GM21367 (cell line): ENCODE measurements around the gene KIR2DL3.
"Not testable (repeated sequence)": the region's sequence is repeated elsewhere in the genome, so short reads cannot be mapped to it uniquely, and the experiment has no call there.

Experiments
- ATAC-seq: cut with Tn5 transposase; IDR thresholded peaks from one replicate; pipeline ENCODE4 v1.9.1; 2021; ENCODE audit not compliant: unreplicated experiment

Gene KIR2DL3

GRCh38 chr19:54741950-54742349, 3.6 kb downstream of the KIR2DL3 start:
- not testable (repeated sequence) for ATAC-seq

- not testable (repeated sequence) for ATAC-seq
These were observed 5.8 kb downstream of the KIR2DL3 start for GRCh38 chr19:54744080-54744479.

- ATAC-seq = not testable (repeated sequence)
These were observed 9.5 kb downstream of the KIR2DL3 start for GRCh38 chr19:54747614-54748322.

- not testable (repeated sequence) for ATAC-seq
These were observed 12.0 kb downstream of the KIR2DL3 start for GRCh38 chr19:54750276-54750675.

GRCh38 chr19:54756204-54757110, 18.1 kb downstream of the KIR2DL3 start:
- not testable (repeated sequence) for ATAC-seq

GRCh38 chr19:54758577-54758976, 20.3 kb downstream of the KIR2DL3 start:
- not testable (repeated sequence) for ATAC-seq

- ATAC-seq = not testable (repeated sequence)
These were observed 25.9 kb downstream of the KIR2DL3 start for GRCh38 chr19:54764219-54764618.

- not testable (repeated sequence) for ATAC-seq
These were observed 28.2 kb downstream of the KIR2DL3 start for GRCh38 chr19:54766464-54766863.

- not testable (repeated sequence) for ATAC-seq
These were observed 31.3 kb downstream of the KIR2DL3 start, which contains the start of gene KIR2DL1 for GRCh38 chr19:54769646-54770045. Gene KIR2DL1 (plus strand): TSS chr19:54769793. CDS start chr19:54769851, 58 bp downstream.

- not testable (repeated sequence) for ATAC-seq
These were observed 32.2 kb downstream of the KIR2DL3 start for GRCh38 chr19:54770511-54770910.

GRCh38 chr19:54771018-54771960, 33.0 kb downstream of the KIR2DL3 start:
- ATAC-seq = not testable (repeated sequence)

GRCh38 chr19:54772666-54773065, 34.4 kb downstream of the KIR2DL3 start:
- not testable (repeated sequence) for ATAC-seq

GRCh38 chr19:54775095-54775815, 36.9 kb downstream of the KIR2DL3 start:
- not testable (repeated sequence) for ATAC-seq

GRCh38 chr19:54775830-54776229, 37.5 kb downstream of the KIR2DL3 start:
- not testable (repeated sequence) for ATAC-seq

GRCh38 chr19:54777851-54778250, 39.5 kb downstream of the KIR2DL3 start:
- ATAC-seq = not testable (repeated sequence)

- not testable (repeated sequence) for ATAC-seq
These were observed 40.6 kb downstream of the KIR2DL3 start for GRCh38 chr19:54778896-54779295.

- not testable (repeated sequence) for ATAC-seq
These were observed 44.6 kb downstream of the KIR2DL3 start for GRCh38 chr19:54782916-54783315.

- ATAC-seq = not testable (repeated sequence)
These were observed 47.9 kb downstream of the KIR2DL3 start for GRCh38 chr19:54786091-54786723.

GRCh38 chr19:54788154-54788553, 49.8 kb downstream of the KIR2DL3 start:
- not testable (repeated sequence) for ATAC-seq
